HG03575 (cell line): ENCODE results near the gene SLC37A1.

Experiments used
- ATAC-seq: cut with Tn5 transposase; IDR thresholded peaks from one replicate; pipeline ENCODE4 v1.9.1; 2021; ENCODE audit not compliant: unreplicated experiment, insufficient number of reproducible peaks, low FRiP score; ENCODE audit errors: extremely low read depth

The SLC37A1 gene

DNA sequence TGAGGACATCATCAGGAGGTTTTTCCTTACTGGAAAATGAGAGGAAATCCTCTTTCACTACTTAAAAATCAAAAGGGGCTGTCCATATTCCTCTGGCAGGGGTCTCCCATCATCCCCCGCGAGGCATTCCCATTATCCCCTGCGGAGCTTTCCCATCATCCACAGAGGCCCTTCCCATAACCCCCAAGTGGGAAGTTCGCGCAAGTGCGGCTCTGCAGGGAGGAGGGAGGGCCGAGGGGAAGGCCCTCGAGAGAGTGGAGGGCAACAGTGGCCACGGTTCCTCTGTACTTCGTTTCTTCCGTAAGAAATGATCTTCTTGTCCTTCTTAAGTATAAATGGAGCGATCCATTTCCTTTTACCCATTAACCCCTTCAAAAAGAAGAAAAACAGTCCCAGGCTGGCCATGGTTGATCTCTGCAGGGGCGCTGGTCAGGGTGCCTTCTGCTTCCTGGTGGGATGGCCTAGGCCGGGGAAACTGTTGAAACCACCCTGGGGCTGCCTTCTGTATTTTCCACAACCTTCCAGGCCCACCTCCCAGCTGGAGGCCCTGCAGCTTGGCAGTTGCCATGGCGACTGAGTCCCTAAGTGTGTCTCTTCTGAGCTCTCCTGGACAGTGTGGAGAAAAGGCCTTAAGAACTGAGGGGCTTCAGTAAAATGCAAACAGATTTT is 14.1 kb upstream of the SLC37A1 start:
- no peak for ATAC-seq

DNA sequence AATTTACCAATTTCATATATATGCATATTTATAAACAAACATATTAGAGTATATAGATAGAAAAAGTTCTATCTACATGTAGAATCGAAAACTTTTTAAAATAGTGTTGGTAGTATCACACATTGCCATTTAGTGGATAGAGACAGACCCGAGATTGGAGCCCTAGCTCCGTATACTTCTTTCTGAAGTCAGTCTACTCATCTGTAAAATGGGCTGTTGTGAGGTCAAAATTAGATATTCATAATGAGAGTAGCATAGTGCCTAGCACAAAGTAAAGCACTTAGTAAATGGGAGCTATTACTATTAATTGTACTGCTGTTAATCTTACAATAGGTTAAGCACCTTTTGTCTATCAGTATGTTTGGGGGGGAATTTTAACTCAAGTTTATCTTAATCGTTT is 13.4 kb upstream of the SLC37A1 start:
- no peak for ATAC-seq

DNA sequence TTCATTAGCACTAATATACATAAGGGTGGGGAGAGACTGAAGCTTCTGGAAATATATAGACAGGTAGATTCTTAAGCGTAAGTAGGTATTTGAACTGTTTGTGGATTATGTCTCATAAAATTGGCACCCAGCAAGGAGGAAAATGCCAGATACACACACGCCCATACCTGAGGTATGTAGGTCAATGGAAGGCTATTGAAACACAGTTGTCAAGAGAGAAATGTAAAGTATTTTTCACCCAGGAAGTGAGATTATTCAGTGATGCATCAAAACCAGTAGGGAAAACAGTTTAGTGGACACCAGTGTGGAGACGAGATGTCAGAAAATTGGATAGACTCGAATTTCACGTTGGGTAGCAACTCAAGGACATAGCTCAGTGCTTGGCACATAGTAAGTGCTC is 12.9 kb upstream of the SLC37A1 start:
- no peak for ATAC-seq

DNA sequence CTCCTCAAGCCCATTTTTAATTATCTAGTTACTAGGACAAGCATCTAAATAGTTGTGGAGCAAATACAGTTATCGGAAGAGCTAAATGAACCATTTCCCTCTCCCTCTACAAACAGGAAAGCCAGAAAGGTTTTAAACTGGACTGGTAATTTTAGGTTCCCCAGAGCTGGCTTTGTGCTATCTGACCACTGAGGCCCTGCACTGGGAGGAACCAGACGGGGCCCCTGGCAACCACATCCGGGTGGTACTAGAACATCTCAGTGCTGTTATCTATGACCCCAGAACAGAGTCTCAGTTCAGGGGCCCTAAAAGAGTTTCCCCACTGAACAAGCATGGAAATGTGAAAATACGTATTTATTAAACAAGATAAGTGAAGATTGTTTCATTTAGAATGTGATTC is 9.9 kb upstream of the SLC37A1 start:
- no peak for ATAC-seq

DNA sequence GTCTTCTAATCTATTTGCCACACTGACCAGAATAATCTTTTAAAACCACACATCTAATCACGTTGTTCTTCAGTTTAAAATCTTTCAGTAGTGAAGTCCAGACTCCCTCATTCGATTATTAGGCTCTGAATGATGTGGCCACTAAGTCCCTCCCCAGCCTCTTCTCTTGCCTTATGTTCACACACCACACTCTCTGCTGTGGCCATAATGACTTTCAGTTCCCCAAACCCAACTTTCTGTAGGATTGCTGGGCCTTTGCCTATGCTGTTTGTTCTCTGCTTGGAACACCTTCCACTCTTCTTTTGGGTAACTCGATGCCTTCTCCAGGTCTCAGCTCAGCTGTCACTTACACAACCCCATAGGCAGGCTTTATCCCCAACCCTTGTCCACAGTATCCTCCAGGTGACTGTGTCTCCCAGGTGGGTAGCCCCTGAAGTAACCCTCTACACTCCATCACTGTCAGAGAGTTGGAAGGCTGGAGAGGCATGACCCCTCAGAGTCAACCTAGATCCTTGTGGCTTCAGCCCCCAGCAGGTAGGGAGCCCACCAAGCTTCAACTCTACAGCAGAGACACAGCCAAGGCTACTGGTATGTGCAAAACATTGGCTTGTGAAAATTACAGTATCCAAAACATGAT is 8.4 kb upstream of the SLC37A1 start:
- no peak for ATAC-seq

DNA sequence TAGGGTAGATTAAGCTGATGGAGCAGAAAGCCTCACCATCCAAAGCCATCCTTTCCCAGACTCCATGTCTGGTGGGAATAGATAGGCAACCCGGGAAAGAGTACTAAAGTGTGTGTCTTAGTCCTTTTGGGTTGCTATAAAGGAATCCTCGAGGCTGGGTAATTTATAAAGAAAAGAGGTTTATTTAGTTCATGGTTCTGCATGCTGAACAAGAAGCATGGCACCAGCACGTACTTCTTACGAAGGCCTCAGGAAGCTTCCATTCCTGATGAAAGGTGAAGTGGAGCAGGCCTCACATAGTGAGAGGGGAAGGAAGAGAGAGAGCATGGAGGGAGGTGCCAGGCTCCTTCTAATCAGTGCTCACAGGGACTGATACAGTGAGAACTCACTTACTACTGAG is 6.2 kb upstream of the SLC37A1 start:
- ATAC-seq: no peak

DNA sequence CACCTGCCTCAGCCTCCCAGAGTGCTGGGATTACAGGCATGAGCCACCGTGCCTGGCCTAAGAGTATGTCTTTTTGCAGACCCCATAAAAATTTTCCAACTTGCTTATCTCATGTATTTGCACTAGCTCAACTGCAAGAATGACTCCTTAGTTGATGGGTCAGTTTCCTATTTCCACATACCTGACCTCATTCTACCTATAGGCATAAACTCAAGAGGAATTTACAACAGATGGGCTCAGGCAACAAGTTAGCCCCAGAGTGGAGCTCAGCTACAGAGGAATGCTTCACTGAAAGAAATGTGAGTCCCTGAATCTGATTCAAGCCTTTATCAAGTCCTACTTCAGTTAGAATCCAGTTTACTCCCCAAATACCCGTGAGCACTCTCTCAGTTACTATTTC is 5.3 kb upstream of the SLC37A1 start:
- ATAC-seq: no peak

DNA sequence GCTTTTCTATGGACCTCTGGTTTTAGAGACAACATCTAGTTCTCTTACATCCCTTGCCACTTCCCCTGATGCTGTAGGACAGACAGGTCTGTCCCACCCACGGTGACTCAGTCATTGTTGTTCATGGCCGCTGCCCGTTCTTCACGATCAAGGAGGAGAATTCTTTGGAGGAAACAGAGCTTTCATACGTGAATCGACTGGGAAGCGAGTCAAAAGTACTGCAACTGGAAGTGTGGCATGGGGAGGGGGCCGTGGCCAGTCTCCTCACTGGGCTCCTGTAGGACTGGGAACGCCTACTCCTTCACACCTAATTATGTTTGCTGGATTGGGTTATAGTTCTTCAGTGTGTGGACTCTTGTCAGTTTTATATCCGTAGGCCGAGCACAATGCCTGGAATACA is 4.4 kb upstream of the SLC37A1 start:
- ATAC-seq: no peak

DNA sequence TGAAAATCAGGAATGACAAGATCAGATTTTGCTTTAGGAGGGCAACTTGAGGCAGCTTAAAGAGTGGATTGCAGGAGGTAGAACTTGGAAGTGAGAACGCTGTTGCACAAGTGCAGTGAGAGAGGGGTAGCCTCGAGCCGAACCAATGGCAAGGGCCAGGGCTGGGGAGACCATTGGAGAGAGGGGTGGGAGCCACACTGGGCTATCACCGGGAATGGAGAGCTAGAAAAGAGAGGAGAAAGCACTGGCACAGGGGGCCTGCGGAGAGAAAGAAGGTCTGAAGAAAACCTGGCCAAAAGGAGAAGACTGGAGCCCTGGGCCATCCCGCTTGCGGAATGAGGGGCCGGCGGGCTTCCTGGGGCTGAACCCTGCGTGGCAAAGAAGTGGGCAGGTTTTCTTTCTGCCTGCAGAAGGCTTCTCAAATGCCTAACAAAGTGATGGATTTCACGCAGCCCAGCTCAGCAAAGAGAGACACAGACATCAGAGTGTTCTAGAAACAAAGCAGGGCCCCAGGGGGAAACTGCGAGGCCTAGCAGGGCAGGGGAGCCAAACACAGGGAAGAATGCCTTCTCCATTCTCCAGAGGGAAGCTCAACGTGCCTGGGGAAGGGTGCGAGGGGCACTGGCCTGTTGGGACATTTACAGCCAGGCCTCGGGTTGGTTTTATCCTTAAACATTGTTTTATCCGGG is 1.2 kb upstream of the SLC37A1 start:
- no peak for ATAC-seq

DNA sequence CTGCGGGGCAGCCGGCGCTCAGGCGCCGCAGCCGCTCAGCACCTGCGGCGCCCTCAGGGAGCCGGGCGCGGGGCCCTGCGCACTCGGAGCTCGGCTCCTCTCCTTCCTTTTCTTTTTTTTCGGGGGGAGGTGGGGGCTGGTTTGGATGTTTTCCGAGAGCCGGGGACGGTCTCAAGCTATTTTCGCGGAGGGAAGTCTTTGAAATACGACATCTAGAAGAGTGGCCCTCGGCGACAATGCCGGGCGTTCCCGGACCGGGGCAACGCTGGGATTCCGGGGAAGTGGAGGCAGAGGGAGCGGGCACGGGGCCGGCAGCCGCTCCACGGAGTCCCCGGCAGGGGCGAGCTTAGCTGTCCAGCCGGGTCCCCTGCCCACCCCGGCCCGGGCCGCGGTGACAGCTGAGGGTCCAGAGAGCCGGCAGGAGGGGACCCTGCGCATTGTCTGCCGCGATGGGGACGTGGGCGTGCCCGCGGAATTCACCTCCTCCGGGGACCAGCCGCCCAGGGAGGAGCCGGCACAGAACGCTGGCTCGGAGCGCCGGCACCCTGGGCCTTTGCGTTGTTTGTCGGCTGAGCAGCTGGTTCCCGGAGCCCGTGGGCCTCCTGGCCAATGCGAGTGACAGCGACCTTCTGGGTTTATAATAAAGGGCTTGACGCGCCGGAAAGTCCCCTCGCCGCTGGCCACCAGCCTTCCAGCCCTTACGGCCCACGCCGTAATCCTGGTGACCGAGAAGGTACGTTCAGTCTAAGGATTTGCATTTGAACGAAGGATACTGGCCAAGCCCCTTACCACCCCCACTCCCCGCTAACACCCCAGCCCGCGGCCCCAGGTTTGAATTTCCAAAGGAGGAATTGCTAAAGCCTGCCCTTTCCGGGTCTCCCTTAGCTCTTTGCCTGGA is 582 bp downstream of the SLC37A1 start:
- ATAC-seq: no peak

DNA sequence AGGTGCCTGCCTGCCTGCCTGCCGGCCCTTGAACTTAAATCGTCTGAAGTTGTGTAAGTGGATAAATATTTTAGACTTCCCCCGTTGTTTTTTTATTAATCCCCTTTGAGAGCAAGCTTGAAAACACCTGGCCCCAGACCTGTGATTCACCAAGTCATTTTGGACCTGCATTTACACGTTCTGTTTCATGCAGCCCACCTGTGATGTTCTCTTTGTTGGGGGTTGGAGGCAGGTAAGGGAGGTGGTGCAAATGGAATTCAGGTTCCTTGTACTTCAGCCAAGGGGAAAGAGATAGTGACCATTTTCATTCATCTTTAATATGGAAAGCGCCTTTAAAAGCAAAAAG is 1.2 kb downstream of the SLC37A1 start:
- no peak for ATAC-seq

DNA sequence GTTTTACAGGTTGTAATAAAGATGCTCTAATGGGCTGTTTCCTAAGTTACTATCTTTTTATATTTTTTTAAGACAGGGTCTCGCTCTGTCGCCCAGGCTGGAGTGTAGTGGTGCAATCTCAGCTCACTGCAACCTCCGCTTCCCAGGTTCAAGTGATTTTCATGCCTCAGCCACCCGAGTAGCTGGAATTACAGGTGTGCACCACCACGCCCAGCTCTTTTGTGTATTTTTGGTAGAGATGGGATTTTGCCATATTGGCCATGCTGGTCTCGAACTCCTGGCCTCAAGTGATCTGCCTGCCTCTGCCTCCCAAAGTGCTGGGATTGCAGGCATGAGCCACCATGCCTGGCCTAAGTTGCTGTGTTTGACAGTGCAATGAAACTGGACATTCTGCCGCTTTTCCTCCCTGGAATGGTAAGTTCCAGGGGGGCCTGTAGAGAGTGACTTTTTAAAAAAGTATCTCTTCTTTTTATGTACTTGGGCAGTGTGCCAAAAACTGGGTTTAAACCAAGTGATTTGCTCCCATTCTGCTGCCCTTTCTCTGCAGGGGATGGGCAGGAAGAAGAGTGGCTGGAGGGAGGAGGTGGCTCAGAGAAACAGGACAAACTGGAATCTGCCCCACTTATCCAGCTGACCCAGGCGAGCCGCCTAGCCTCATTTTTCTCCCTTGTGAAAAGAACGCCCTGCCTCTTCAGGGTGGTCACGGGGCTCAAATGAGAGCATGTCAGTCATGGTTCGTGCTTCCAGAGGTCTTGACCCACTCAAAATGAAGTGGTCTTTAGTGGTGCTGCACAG is 2.3 kb downstream of the SLC37A1 start:
- ATAC-seq: no peak

DNA sequence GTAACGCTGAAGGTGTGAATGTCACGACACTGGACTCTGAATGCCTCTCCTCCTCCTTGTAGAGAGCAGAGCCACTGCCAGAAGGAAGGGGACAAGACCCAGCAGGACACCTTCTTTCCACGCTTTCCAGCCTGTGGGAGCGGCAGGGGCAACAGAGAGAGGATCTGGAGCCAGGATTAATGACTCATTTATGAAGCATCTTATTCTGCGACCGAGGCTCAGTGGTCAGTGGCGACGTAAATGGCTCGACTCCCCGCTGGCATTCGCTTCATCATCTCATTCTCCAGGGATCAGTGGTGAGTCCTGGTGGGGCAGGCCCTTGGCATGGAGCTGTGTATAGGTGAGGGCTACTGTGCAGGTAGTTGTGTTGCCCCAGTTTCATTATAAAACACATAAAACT is 4.6 kb downstream of the SLC37A1 start:
- no peak for ATAC-seq

DNA sequence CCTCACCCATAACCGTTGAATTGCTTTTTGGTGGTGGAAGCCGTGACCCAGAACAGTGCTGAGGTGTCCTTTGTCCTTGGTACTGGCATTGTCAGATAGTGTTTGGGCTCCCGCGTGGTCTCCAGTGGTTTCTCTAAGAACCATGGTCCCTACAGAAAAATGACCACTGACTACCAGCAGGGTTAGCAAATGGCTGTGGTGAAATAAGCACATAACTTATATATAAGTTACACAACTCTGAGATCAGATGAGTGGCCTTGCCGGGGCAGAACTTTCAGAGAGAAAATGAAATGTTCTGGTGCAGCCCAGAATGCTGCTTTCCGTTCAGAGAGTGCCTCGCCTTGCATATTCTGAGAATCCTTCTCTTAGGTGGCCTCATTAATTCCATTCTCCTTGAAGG is 5.0 kb downstream of the SLC37A1 start:
- no peak for ATAC-seq

DNA sequence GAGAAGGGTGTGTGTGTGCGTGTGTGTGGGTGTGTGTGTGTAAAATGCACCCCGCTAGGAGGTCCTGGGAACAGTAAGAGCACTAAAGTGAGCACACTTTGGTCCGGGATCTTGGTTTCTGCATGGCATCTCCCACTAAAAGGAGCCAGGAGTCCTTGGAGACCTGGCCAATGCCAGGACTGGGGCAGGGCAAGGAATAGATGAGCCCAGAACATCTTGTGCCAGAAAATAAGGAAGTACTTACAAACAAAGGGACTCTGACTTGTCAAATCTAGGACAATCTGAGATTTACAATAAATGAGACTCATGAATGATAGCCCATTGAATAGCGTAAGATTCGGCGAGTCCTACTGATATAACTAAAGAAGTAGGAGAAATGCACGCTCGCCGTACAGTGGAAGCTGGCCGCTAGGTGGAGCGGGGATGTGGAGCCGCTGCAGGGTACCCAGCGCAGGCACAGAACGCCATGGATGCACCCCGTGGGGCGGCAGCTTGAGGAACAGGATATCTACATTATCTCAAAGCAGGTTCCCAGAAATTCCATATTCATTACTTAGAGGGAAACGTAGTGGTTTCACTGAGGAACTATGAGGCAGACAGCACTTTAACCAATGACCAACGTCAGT is 7.1 kb downstream of the SLC37A1 start:
- ATAC-seq: no peak

DNA sequence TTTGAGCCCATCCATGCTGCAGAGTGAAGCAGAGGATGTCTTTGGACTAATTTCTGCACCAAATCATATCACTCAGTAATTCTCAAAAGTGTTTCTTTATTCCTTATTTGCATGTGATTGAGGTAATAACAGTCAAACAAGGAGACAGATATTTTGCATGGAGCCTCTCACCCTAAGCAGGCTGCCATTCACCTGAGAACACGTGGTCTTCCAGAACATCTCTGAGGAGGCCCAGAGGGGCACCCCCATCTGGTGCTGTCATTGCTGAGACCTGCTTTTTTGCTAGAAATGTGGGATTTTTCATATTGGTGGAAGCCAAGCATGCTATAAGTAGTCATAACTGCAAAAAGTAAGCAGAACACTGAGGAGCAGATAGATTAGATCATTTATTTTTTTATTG is 7.7 kb downstream of the SLC37A1 start:
- no peak for ATAC-seq

DNA sequence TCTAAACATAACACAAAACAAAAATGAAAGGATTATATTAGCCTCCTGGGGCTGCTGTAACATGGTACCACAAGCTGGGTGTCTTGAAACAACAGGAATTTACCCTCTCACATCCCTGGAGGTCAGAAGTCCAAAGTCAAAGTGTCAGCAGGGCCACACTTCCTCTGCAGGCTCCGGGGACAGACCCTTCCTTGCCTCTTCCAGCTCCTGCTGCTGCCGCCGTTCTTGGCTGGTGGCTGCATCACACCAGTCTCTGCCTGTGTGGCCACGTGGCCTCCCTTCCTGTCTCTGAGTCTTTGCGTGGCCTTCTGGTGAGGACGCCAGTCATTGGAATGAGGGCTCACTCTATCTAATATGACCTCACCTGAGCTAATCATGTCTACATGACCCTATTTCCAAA is 8.2 kb downstream of the SLC37A1 start:
- ATAC-seq: no peak

DNA sequence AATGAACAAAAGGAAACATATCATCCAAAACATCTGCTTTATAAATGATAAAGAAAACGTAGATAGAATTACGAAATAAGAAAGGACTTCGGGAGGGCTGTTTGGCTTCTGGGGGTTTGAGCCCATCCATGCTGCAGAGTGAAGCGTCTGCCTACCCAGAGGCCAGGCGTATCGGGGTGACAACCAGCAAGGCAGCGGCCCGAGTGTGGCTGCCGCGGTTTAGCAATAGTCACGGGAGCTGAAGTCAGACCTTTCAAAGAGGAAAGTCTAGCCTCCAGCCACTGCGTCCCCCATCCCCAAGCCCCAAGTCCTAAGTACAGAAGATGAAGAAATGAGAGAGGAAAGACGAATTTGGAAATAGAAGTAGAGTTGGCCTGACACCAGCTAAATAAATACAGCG is 8.6 kb downstream of the SLC37A1 start:
- ATAC-seq: no peak

DNA sequence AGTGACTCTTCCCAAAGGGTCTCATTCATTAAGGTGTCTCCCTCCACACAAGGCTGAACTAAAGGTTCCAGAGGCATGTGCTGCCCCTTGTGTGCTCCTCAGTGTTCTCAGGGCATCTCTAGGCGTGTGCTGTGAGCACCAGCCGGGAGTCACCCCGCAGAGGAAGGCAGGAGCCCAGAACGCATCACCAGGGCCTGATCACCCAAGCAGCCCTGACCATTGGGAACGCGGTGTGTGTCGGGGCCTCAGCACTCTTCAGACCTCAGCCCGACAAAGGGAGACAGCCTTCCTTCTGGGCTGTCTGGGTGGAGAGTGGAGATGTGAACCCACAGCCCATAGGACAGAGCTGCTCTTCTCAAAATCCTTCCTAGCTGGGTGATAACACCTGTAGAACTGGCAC is 9.1 kb downstream of the SLC37A1 start:
- no peak for ATAC-seq
